Endodermal cell (in vitro differentiated cells): ENCODE results near the gene ZNF213. TPM values are rescaled to one million over a fixed set of nuclear protein-coding genes. Genes with fewer than 3 reads are reported as not detected.

Source experiments
- DNase-seq: peaks from one replicate; pipeline ENCODE4 v3.0.0-alpha.2; 2017
- H3K27ac ChIP-seq: 2 replicates; pipeline ENCODE4 v1.5.1; 2013; ENCODE audit warnings: mild to moderate bottlenecking, low read depth, low read length, moderate library complexity
- H3K27me3 ChIP-seq: 2 replicates; pipeline ENCODE4 v1.6.1; 2013; ENCODE audit warnings: mild to moderate bottlenecking, low read length, moderate library complexity; ENCODE audit not compliant: insufficient read depth, control insufficient read depth, poor library complexity, severe bottlenecking
- H3K36me3 ChIP-seq: 2 replicates; pipeline ENCODE4 v1.7.0; 2013; ENCODE audit warnings: mild to moderate bottlenecking, low read length, moderate library complexity; ENCODE audit not compliant: control insufficient read depth, insufficient read depth
- H3K4me1 ChIP-seq: one replicate; pipeline ENCODE4 v1.7.0; 2013; ENCODE audit warnings: low read length; ENCODE audit not compliant: control insufficient read depth, insufficient read depth
- H3K4me3 ChIP-seq: 2 replicates; pipeline ENCODE4 v1.5.1; 2013; ENCODE audit warnings: mild to moderate bottlenecking, low read length, moderate library complexity
- H3K9ac ChIP-seq: 2 replicates; pipeline ENCODE4 v1.6.1; 2013; ENCODE audit warnings: mild to moderate bottlenecking, low read length, moderate library complexity; ENCODE audit not compliant: poor library complexity, severe bottlenecking; ENCODE audit errors: extremely low read depth
- H3K9me3 ChIP-seq: 2 replicates; pipeline ENCODE4 v1.6.1; 2013; ENCODE audit warnings: mild to moderate bottlenecking, low read length, moderate library complexity; ENCODE audit not compliant: control insufficient read depth
- H3K27ac Mint-ChIP-seq: 2 replicates; pipeline ENCODE4 v1.8.0; 2020; ENCODE audit warnings: mixed read lengths
- H3K27me3 Mint-ChIP-seq: 2 replicates; pipeline ENCODE4 v1.8.0; 2021; ENCODE audit warnings: mild to moderate bottlenecking, mixed read lengths; ENCODE audit not compliant: insufficient read depth
- H3K36me3 Mint-ChIP-seq: 2 replicates; pipeline ENCODE4 v1.8.0; 2020; ENCODE audit warnings: low read depth, mixed read lengths
- H3K4me1 Mint-ChIP-seq: 2 replicates; pipeline ENCODE4 v1.8.0; 2020; ENCODE audit warnings: mixed read lengths
- H3K4me3 Mint-ChIP-seq: 2 replicates; pipeline ENCODE4 v1.8.0; 2020; ENCODE audit warnings: mild to moderate bottlenecking, moderate library complexity, mixed read lengths
- H3K9me3 Mint-ChIP-seq: 2 replicates; pipeline ENCODE4 v1.8.0; 2020; ENCODE audit warnings: mild to moderate bottlenecking, mixed read lengths
- CTCF ChIP-seq: fragments of 200-600 bp; sonication (generic); conservative IDR thresholded peaks from 2 replicates; pipeline ENCODE4 v1.5.0; 2021; ENCODE audit warnings: antibody characterized with exemption, mild to moderate bottlenecking
- WGBS, 2 experiments: methylation state at CpG; one replicate each; pipeline versions ENCODE4 v1.1.5 to v1.1.7; 2013; ENCODE audit warnings: missing lambda C conversion rate in 2 of 2, mixed read lengths in 1 of 2; ENCODE audit not compliant: insufficient coverage in 1 of 2, insufficient read length in 1 of 2; 5-methylcytosine and 5-hydroxymethylcytosine counted together
- total RNA-seq, 2 donors: library from RNA; stranded (reverse); fragmentation: NEBNext Ultra II Directional in 1 of 2; extraction: Animal tissue kit (Norgen Biotek cat#: 25700) in 1 of 2; gene quantifications; 2 replicates in 1 of 2; 3 replicates in 1 of 2; pipeline ENCODE4 v1.2.1, GENCODE V29; 2021

Gene ZNF213
- total RNA-seq, 2 donors from 2014 or later, result 5.1 to 6.3 TPM

- Mint-ChIP-seq H3K27ac (no peak overlapping the region), H3K27me3 (peaks cover 7% of the 10 kb centered on the region), H3K9me3 (no peaks in the 10 kb centered on the region), H3K4me1 (no peaks in the 10 kb centered on the region), H3K36me3 (peaks cover 14% of the 10 kb centered on the region), H3K4me3 (no peak overlapping the region)
- no peaks in the 10 kb centered on the region for H3K9me3 ChIP-seq
- no peak overlapping the region for H3K4me3 ChIP-seq
- H3K4me1 ChIP-seq, result no peaks in the 10 kb centered on the region
- WGBS, 2 experiments, result 95 to 100% methylated on average over 1 to 23 of the region's 23 CpGs
- no peaks in the 10 kb centered on the region for H3K27me3 ChIP-seq
- DNase-seq, result no peak
- H3K9ac ChIP-seq, result no peak overlapping the region
- no peak for TF ChIP-seq CTCF
- no peak overlapping the region for H3K27ac ChIP-seq
- H3K36me3 ChIP-seq, result no peaks in the 10 kb centered on the region
Observed at GRCh38 chr16:3141781-3142311, 7.0 kb downstream of the ZNF213 start.

GRCh38 chr16:3142327-3142726 is 7.5 kb downstream of the ZNF213 start:
- Histone ChIP-seq H3K27ac (no peak overlapping the region), H3K36me3 (no peaks in the 10 kb centered on the region), H3K9me3 (no peaks in the 10 kb centered on the region), H3K4me3 (no peak overlapping the region), H3K4me1 (no peaks in the 10 kb centered on the region), H3K27me3 (peaks cover under 1% of the 10 kb centered on the region), H3K9ac (no peak overlapping the region)
- no peak for DNase-seq
- Mint-ChIP-seq H3K27me3 (peaks cover 7% of the 10 kb centered on the region), H3K4me1 (no peaks in the 10 kb centered on the region), H3K4me3 (no peak overlapping the region), H3K9me3 (no peaks in the 10 kb centered on the region), H3K27ac (no peak overlapping the region), H3K36me3 (peaks cover 14% of the 10 kb centered on the region)
- WGBS, 2 experiments, result 96% methylated on average over 19 to 22 of the region's 22 CpGs
- no peak for TF ChIP-seq CTCF

GRCh38 chr16:3142770-3143169 is 7.9 kb downstream of the ZNF213 start:
- Mint-ChIP-seq H3K4me1 (no peaks in the 10 kb centered on the region), H3K9me3 (no peaks in the 10 kb centered on the region), H3K36me3 (peaks cover 14% of the 10 kb centered on the region), H3K4me3 (no peak overlapping the region), H3K27ac (no peak overlapping the region), H3K27me3 (peaks cover 11% of the 10 kb centered on the region)
- H3K4me1 ChIP-seq, result no peaks in the 10 kb centered on the region
- DNase-seq, result no peak
- WGBS, 2 experiments, result 94 to 99% methylated on average over 8 to 13 of the region's 13 CpGs
- no peaks in the 10 kb centered on the region for H3K9me3 ChIP-seq
- H3K27me3 ChIP-seq, result peaks cover 5% of the 10 kb centered on the region
- H3K4me3 ChIP-seq, result no peak overlapping the region
- no peak overlapping the region for H3K27ac ChIP-seq
- no peak for TF ChIP-seq CTCF
- H3K9ac ChIP-seq, result no peak overlapping the region
- H3K36me3 ChIP-seq, result no peaks in the 10 kb centered on the region
